ENCODE data around the gene CCNB1. TPM values are rescaled to one million over a fixed set of nuclear protein-coding genes. Genes with fewer than 3 reads are reported as not detected.

CCNB1 gene
- 16.3 and 46.4 TPM in 2 replicates for total RNA-seq

GRCh38 chr5:69166686-69167492 lies at the start of gene CCNB1:
TSS of gene CCNB1 (plus strand) at chr5:69167150. CDS start at chr5:69167263, 113 bp downstream.

GRCh38 chr5:69189162-69190086 lies 22.5 kb downstream of the CCNB1 start, which contains the start of gene CENPH:
TSS of gene CENPH (plus strand) at chr5:69189583. CDS start at chr5:69189635, 52 bp downstream.

Other genes starting within 250 kb of the CCNB1 start
- gene SLC30A5, start 73.1 kb upstream of the CCNB1 start, total RNA-seq: 87.1 and 109 TPM in 2 replicates
- 3.2 and 8.1 TPM in 2 replicates for gene CENPH, start 22.4 kb downstream of the CCNB1 start, total RNA-seq
- gene CDK7, start 67.7 kb downstream of the CCNB1 start, total RNA-seq: 39.5 and 55.9 TPM in 2 replicates
- 5.2 and 5.3 TPM in 2 replicates for gene CCDC125, start 165.7 kb downstream of the CCNB1 start, total RNA-seq
- gene AK6, start 202.4 kb downstream of the CCNB1 start, total RNA-seq: 44.5 and 46.7 TPM in 2 replicates
- gene TAF9, start 202.4 kb downstream of the CCNB1 start, total RNA-seq: 54.2 and 64.8 TPM in 2 replicates
- 17.3 and 20.8 TPM in 2 replicates for gene RAD17, start 202.7 kb downstream of the CCNB1 start, total RNA-seq
- 1.6 and 1.7 TPM in 2 replicates for gene MARVELD2, start 248.0 kb downstream of the CCNB1 start, total RNA-seq

Measured in smooth muscle cell of the pulmonary artery (primary cell).